ENCODE data around the gene OR2Z1.

DNA sequence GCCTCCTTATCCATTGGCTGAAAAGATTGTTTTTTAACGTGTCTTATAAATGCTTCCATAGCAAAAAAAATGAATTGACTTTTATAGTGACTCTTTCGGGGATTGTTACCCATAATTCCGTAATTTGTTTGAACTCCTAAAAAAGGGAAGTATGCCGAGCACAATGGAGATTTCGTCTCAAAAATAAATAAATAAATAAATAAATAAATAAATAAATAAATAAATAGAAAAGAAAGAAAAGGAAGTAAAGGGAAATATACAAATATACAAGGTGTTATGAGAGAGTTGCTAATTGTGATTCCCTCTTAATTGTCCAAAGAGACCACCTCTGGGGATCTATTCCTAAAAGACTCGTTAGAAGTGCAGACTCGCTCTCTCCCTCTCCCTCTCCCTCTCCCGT, 16.9 kb downstream of the OR2Z1 start:
- TF ChIP-seq, protein P1, sequence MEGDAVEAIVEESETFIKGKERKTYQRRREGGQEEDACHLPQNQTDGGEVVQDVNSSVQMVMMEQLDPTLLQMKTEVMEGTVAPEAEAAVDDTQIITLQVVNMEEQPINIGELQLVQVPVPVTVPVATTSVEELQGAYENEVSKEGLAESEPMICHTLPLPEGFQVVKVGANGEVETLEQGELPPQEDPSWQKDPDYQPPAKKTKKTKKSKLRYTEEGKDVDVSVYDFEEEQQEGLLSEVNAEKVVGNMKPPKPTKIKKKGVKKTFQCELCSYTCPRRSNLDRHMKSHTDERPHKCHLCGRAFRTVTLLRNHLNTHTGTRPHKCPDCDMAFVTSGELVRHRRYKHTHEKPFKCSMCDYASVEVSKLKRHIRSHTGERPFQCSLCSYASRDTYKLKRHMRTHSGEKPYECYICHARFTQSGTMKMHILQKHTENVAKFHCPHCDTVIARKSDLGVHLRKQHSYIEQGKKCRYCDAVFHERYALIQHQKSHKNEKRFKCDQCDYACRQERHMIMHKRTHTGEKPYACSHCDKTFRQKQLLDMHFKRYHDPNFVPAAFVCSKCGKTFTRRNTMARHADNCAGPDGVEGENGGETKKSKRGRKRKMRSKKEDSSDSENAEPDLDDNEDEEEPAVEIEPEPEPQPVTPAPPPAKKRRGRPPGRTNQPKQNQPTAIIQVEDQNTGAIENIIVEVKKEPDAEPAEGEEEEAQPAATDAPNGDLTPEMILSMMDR (IDR thresholded peaks at IDR 0.05), result no peak
- TF ChIP-seq POLR2A (IDR thresholded peaks at IDR 0.05; ENCODE audit: low read length) (no peak), CBX2 (IDR thresholded peaks at IDR 0.05; ENCODE audit: borderline replicate concordance, low read depth) (no peak), NR3C1 (IDR thresholded peaks at IDR 0.05) (no peak), KDM1A (IDR thresholded peaks at IDR 0.05; ENCODE audit: low read depth) (no peak), MYC (IDR thresholded peaks at IDR 0.05; ENCODE audit: borderline replicate concordance, low read length) (no peak), TP53 (CRISPR knock-in tag; IDR thresholded peaks at IDR 0.05) (no peak)
- TF ChIP-seq, protein P2, sequence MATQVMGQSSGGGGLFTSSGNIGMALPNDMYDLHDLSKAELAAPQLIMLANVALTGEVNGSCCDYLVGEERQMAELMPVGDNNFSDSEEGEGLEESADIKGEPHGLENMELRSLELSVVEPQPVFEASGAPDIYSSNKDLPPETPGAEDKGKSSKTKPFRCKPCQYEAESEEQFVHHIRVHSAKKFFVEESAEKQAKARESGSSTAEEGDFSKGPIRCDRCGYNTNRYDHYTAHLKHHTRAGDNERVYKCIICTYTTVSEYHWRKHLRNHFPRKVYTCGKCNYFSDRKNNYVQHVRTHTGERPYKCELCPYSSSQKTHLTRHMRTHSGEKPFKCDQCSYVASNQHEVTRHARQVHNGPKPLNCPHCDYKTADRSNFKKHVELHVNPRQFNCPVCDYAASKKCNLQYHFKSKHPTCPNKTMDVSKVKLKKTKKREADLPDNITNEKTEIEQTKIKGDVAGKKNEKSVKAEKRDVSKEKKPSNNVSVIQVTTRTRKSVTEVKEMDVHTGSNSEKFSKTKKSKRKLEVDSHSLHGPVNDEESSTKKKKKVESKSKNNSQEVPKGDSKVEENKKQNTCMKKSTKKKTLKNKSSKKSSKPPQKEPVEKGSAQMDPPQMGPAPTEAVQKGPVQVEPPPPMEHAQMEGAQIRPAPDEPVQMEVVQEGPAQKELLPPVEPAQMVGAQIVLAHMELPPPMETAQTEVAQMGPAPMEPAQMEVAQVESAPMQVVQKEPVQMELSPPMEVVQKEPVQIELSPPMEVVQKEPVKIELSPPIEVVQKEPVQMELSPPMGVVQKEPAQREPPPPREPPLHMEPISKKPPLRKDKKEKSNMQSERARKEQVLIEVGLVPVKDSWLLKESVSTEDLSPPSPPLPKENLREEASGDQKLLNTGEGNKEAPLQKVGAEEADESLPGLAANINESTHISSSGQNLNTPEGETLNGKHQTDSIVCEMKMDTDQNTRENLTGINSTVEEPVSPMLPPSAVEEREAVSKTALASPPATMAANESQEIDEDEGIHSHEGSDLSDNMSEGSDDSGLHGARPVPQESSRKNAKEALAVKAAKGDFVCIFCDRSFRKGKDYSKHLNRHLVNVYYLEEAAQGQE (IDR thresholded peaks at IDR 0.05), result no peak

Measured in A549 (cell line).